ENCODE results near the gene ANKS1B.

Gene ANKS1B

GRCh38 chr12:99154216-99154982 lies 830.3 kb downstream of the ANKS1B start:
- DNase-seq: no peak

- DNase-seq: no peak
Observed at GRCh38 chr12:99153293-99153692, 831.4 kb downstream of the ANKS1B start.

GRCh38 chr12:99152337-99152736 lies 832.4 kb downstream of the ANKS1B start:
- DNase-seq: no peak

- DNase-seq: no peak
Observed at GRCh38 chr12:99151744-99152143, 833.0 kb downstream of the ANKS1B start.

GRCh38 chr12:99147130-99147529 lies 837.6 kb downstream of the ANKS1B start:
- no peak for DNase-seq

GRCh38 chr12:99146730-99147129 lies 838.0 kb downstream of the ANKS1B start:
- DNase-seq: no peak

GRCh38 chr12:99146185-99146584 lies 838.6 kb downstream of the ANKS1B start:
- peak; percentile 48 to 66 for DNase-seq

- DNase-seq: no peak
Observed at GRCh38 chr12:99142651-99143050, 842.1 kb downstream of the ANKS1B start.

GRCh38 chr12:99140017-99140720 lies 844.6 kb downstream of the ANKS1B start:
- no peak for DNase-seq

- DNase-seq: no peak
Observed at GRCh38 chr12:99138393-99138792, 846.3 kb downstream of the ANKS1B start.

- peak; percentile 15 to 58 for DNase-seq
Observed at GRCh38 chr12:99137124-99137855, 847.4 kb downstream of the ANKS1B start.

- DNase-seq: no peak
Observed at GRCh38 chr12:99136516-99136915, 848.2 kb downstream of the ANKS1B start.

- DNase-seq: no peak
Observed at GRCh38 chr12:99135376-99135775, 849.4 kb downstream of the ANKS1B start.

GRCh38 chr12:99133401-99133800 lies 851.3 kb downstream of the ANKS1B start:
- no peak for DNase-seq

- DNase-seq: peak; percentile 68 to 80
Observed at GRCh38 chr12:99131751-99132199, 853.0 kb downstream of the ANKS1B start.

GRCh38 chr12:99130808-99131553 lies 853.8 kb downstream of the ANKS1B start:
- peak; percentile 32 to 74 for DNase-seq

- DNase-seq: no peak
Observed at GRCh38 chr12:99128246-99128802, 856.4 kb downstream of the ANKS1B start.

GRCh38 chr12:99122959-99123358 lies 861.8 kb downstream of the ANKS1B start:
- no peak for DNase-seq

- no peak for DNase-seq
Observed at GRCh38 chr12:99122496-99122895, 862.2 kb downstream of the ANKS1B start.

GRCh38 chr12:99121546-99121945 lies 863.2 kb downstream of the ANKS1B start:
- no peak for DNase-seq

- DNase-seq: no peak
Observed at GRCh38 chr12:99119943-99120342, 864.8 kb downstream of the ANKS1B start.

GRCh38 chr12:99119449-99119848 lies 865.3 kb downstream of the ANKS1B start:
- no peak for DNase-seq

All from inflammatory macrophage (primary cell).